ENCODE results near the gene KIF5C.

DNA sequence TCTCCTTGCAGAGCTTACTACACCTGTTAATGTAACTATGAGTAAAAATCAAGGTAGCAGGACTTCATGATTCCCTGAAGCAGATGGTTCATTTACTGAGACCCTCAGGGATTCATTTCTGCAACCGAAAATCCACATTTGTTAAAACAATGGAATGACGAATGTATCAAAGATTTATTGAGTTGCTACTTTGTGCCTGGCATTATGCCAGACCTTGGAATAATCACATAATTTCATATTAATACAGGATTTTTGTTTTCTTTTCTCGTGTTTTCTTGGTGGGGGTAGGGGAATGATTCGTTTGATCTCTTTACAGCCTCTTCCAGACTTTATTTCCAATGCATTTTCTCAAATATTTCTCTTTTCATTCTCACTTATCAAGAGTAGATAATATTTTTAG is 8.9 kb upstream of the KIF5C start:
- no peak for TF ChIP-seq EZH2 (IDR thresholded peaks at IDR 0.05; ENCODE audit: low read length)
- TF ChIP-seq, protein P1, sequence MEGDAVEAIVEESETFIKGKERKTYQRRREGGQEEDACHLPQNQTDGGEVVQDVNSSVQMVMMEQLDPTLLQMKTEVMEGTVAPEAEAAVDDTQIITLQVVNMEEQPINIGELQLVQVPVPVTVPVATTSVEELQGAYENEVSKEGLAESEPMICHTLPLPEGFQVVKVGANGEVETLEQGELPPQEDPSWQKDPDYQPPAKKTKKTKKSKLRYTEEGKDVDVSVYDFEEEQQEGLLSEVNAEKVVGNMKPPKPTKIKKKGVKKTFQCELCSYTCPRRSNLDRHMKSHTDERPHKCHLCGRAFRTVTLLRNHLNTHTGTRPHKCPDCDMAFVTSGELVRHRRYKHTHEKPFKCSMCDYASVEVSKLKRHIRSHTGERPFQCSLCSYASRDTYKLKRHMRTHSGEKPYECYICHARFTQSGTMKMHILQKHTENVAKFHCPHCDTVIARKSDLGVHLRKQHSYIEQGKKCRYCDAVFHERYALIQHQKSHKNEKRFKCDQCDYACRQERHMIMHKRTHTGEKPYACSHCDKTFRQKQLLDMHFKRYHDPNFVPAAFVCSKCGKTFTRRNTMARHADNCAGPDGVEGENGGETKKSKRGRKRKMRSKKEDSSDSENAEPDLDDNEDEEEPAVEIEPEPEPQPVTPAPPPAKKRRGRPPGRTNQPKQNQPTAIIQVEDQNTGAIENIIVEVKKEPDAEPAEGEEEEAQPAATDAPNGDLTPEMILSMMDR (optimal IDR thresholded peaks at IDR 0.05 in 1 of 3, IDR thresholded peaks at IDR 0.05 in 1 of 3, conservative IDR thresholded peaks at IDR 0.05 in 1 of 3; ENCODE audit: extremely low read depth in 1 of 3, insufficient read depth in 2 of 3, low read length in 3 of 3) = no peak
